GM06990 (cell line): Measurements from ENCODE around the gene CD63.

ENCODE experiments used
- DNase-seq: peaks from one replicate; pipeline ENCODE4 v3.0.0-alpha.2; 2011; ENCODE audit not compliant: insufficient read length; ENCODE audit errors: extremely low read depth
- H3K27me3 ChIP-seq: replicated peaks from 2 replicates; pipeline ENCODE4 v1.6.0; 2011; ENCODE audit warnings: low read length; ENCODE audit not compliant: control insufficient read depth, insufficient read depth
- H3K36me3 ChIP-seq: 2 replicates; pipeline ENCODE4 v1.5.1; 2011; ENCODE audit warnings: low read length; ENCODE audit not compliant: control insufficient read depth, insufficient read depth
- H3K4me3 ChIP-seq: replicated peaks from 2 replicates; pipeline ENCODE4 v1.5.1; 2011; ENCODE audit warnings: low read depth, mild to moderate bottlenecking, control low read depth, low read length
- TF ChIP-seq, protein P1 (sequence below): IDR thresholded peaks from 2 replicates; pipeline ENCODE4 v1.5.1; 2011; ENCODE audit warnings: low read length, control low read depth, mild to moderate bottlenecking, inconsistent platforms; ENCODE audit not compliant: insufficient read depth, poor library complexity, severe bottlenecking

Gene CD63

DNA sequence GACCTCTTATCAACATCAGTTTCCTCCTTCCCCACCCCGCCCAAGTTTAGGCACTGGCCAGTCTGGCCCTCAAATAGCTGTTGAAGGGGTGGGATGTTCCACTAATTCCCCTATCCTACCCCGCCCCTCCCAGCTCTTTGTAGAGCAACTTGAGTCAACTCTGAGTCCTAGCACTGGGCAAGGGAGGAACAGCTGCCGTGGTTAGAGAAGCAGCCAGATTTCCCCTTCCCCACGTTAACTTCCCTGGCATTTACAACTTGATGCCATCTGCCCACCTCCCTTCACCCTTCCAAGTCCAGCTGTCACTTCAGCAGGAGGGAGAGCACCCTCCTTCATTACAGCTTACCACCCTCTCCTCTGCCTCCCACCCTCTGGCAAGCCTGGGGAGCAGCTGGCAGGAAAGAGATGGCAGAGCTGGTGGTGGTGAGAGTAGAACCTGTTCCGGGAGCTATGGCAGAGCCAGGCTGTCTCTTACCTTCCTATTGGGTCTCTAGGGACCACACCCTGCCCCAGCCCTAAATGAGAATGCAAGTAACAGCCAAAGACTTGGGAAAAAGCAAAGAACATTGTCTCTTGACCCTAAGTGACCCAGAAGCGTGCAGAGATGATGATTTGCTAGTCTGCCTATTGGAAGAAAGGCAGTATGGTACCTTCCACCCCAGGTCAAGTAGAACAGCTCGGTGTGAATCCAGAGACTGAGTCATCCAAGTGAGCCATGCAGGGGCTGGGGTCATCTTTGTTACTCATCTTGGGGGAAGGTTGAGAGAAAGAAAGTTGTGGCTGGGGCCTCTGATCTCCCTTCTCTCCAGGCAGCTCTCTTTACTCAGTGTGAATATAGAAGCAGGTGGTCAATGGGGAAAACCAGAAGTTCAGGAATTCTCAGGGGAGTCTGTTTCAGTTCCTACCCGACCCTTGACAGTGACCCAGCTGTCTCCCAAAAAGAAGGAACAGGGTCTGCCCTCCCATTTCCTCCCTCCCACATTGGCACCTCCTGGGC lies 11.5 kb downstream of the CD63 start:
- peak overlapping the region; percentile 88 for H3K4me3 ChIP-seq
- TF ChIP-seq, protein P1, sequence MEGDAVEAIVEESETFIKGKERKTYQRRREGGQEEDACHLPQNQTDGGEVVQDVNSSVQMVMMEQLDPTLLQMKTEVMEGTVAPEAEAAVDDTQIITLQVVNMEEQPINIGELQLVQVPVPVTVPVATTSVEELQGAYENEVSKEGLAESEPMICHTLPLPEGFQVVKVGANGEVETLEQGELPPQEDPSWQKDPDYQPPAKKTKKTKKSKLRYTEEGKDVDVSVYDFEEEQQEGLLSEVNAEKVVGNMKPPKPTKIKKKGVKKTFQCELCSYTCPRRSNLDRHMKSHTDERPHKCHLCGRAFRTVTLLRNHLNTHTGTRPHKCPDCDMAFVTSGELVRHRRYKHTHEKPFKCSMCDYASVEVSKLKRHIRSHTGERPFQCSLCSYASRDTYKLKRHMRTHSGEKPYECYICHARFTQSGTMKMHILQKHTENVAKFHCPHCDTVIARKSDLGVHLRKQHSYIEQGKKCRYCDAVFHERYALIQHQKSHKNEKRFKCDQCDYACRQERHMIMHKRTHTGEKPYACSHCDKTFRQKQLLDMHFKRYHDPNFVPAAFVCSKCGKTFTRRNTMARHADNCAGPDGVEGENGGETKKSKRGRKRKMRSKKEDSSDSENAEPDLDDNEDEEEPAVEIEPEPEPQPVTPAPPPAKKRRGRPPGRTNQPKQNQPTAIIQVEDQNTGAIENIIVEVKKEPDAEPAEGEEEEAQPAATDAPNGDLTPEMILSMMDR = no peak
- DNase-seq = no peak
- H3K27me3 ChIP-seq = no peaks in the 10 kb centered on the region; the same call in 1 of the 2 replicates
- H3K36me3 ChIP-seq = peaks cover 2% of the 10 kb centered on the region; the same call in 1 of the 2 replicates

GRCh38 chr12:55716582-55716957 lies 12.2 kb downstream of the CD63 start:
- no peak for DNase-seq

DNA sequence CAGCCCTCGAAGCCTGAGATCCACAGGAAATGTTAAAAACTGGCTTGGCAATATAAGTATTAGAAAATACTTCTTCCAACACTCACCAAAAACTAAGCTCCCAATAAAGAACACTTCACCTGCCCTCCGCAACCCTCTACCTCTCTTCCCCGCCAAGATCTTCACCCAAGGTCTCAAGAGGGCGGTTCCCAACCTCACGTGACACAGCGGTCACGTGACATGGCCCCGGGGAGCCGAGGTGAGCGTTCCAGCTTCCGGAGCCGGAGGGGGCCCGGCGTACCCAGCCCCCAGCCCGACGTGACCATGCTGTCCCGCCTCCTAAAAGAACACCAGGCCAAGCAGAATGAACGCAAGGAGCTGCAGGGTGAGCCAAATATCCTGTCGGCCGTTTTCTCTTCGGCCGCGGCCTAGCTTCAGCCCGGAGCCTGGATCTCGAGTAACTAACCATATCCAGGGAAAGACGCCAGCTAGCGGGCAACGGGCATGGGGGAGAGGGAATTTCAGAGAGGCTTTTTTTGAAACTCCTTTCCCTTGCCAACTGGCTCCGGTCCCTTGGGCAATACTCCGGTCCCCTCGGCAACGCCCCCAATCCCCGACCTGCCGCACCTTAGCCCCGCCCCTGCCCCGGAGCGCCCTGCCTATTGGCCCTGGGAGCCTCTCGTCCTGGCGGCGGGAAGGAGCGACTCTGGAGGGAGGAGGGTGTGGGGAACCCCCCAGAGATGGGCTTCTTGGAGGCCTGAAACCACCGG lies 12.8 kb downstream of the CD63 start, which contains the start of gene BLOC1S1:
BLOC1S1 (plus strand) TSS at position 214 of the 749 bp plus-strand sequence; CDS start at position 220, 6 bp downstream.
- peak within 1 kb of the TSS; percentile 88 for H3K4me3 ChIP-seq
- TF ChIP-seq, protein P1 = no peak
- peak; percentile 90 for DNase-seq

More at GRCh38 chr12:55716582-55716957, 12.2 kb downstream of the CD63 start:
- no peaks in the 10 kb centered on the region; the same call in 1 of the 2 replicates for H3K27me3 ChIP-seq
- H3K36me3 ChIP-seq = peaks cover 2% of the 10 kb centered on the region; the same call in 1 of the 2 replicates
- H3K4me3 ChIP-seq = peak overlapping the region; percentile 88
- TF ChIP-seq, protein P1 = no peak

GRCh38 chr12:55715169-55715764 lies 13.5 kb downstream of the CD63 start:
- DNase-seq = no peak
- Histone ChIP-seq H3K4me3 (peak overlapping the region; percentile 88), H3K27me3 (no peaks in the 10 kb centered on the region; the same call in 1 of the 2 replicates), H3K36me3 (no peaks in the 10 kb centered on the region)
- TF ChIP-seq, protein P1 = no peak

More for the DNA sequence above, 12.8 kb downstream of the CD63 start, which contains the start of gene BLOC1S1:
- no peaks in the 10 kb centered on the region for H3K36me3 ChIP-seq
- H3K27me3 ChIP-seq = no peaks in the 10 kb centered on the region; the same call in 1 of the 2 replicates

DNA sequence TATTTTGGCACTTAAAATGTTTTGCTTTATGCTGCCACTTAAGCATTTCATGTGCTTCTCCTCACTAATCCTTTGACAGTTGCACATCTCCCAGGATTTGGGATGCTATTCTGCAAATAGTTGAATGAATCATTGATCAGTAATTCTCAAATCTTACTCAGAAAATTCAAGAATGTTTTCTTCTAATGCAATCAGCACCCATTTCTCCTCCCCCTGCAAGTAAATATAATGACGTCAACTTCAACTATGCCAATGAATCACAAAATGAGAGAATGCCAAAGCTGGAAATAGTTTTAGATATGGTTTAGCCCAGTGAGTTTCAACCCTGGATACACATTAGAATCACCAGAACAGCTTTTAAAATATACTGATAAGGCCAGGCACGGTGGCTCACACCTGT lies 15.1 kb downstream of the CD63 start:
- Histone ChIP-seq H3K36me3 (no peaks in the 10 kb centered on the region), H3K27me3 (no peaks in the 10 kb centered on the region; the same call in 1 of the 2 replicates), H3K4me3 (no peak overlapping the region)
- no peak for DNase-seq
- TF ChIP-seq, protein P1 = no peak
